Measurements from ENCODE around the gene FAM200C. TPM values are rescaled to one million over a fixed set of nuclear protein-coding genes. Genes with fewer than 3 reads are reported as not detected.

FAM200C gene
- total and polyA plus RNA-seq, 2 of the 13 experiments (the other 11 are each of a cell fraction or from before 2014, with no cell fraction given), result 3.2 to 4.7 TPM

DNA sequence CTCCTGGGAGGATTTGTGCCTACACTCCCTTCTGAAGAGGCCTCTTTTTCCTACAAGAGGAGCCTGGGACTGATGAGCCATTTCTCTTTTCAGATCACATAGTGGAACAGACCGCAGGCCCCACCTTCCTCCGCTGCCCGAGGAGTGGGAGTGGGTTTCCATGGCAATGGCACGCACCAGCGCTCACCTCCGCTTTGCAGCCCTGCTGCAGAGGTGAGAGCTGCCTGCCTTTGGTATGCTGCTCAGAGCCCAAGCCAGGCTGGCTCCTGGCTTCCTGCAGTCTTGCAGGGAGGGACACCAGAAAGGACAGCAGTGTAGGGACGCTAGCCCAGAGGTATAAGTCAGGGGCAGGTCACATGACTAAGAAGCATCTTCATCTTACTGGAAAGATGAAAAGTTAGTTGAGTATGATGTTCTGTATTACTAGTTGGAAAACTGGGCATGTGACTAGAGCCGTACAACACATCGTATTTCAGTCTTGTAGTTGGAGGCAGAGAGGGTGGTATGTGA is 34.2 kb upstream of the FAM200C start (continued):
- TF ChIP-seq GZF1 (CRISPR knock-in tag; IDR thresholded peaks at IDR 0.05) (no peak), ZNF672 (CRISPR knock-in tag; IDR thresholded peaks at IDR 0.05) (no peak), PLRG1 (conservative IDR thresholded peaks at IDR 0.05) (no peak), SCMH1 (CRISPR knock-in tag; IDR thresholded peaks at IDR 0.05; ENCODE audit: borderline replicate concordance) (no peak), ZNF121 (CRISPR knock-in tag; IDR thresholded peaks at IDR 0.05) (no peak), ZNF850 (CRISPR knock-in tag; conservative IDR thresholded peaks at IDR 0.05) (no peak), MTA1 (CRISPR knock-in tag; IDR thresholded peaks at IDR 0.05; ENCODE audit: borderline replicate concordance) (no peak), HDAC2 (CRISPR knock-in tag; IDR thresholded peaks at IDR 0.05) (peak; percentile 31; the same call in 1 of the 2 replicates), ZNF292 (CRISPR knock-in tag; IDR thresholded peaks at IDR 0.05; ENCODE audit: borderline replicate concordance, low read depth) (peak; percentile 77; the same call in 1 of the 2 replicates), REPIN1 (CRISPR knock-in tag; IDR thresholded peaks at IDR 0.05; ENCODE audit: borderline replicate concordance, low read depth) (no peak), TSC22D2 (CRISPR knock-in tag; IDR thresholded peaks at IDR 0.05; ENCODE audit: borderline replicate concordance) (no peak), HCFC1 (IDR thresholded peaks at IDR 0.05; ENCODE audit: low read depth, low read length) (no peak), ZNF510 (CRISPR knock-in tag; IDR thresholded peaks at IDR 0.05; ENCODE audit: low read depth) (no peak), ZNF572 (CRISPR knock-in tag; IDR thresholded peaks at IDR 0.05) (0 out of 2 replicates have a peak, but pooled peaks have one; percentile 76), RFX1 (IDR thresholded peaks at IDR 0.05) (peak; percentile 64; the same call in 1 of the 2 replicates), KMT2B (CRISPR knock-in tag; IDR thresholded peaks at IDR 0.05) (0 out of 2 replicates have a peak, but pooled peaks have one; percentile 43), KDM2A (CRISPR knock-in tag; IDR thresholded peaks at IDR 0.05; ENCODE audit: borderline replicate concordance, low read depth) (peak; percentile 26; the same call in 1 of the 2 replicates), NR3C1 (CRISPR knock-in tag; IDR thresholded peaks at IDR 0.05) (no peak), ZNF10 (CRISPR knock-in tag; IDR thresholded peaks at IDR 0.05; ENCODE audit: borderline replicate concordance, low read depth) (no peak), SAP130 (CRISPR knock-in tag; IDR thresholded peaks at IDR 0.05; ENCODE audit: low read depth) (peak; percentile 72), ZBTB7B (CRISPR knock-in tag; IDR thresholded peaks at IDR 0.05) (no peak)
- TF ChIP-seq, protein P1, sequence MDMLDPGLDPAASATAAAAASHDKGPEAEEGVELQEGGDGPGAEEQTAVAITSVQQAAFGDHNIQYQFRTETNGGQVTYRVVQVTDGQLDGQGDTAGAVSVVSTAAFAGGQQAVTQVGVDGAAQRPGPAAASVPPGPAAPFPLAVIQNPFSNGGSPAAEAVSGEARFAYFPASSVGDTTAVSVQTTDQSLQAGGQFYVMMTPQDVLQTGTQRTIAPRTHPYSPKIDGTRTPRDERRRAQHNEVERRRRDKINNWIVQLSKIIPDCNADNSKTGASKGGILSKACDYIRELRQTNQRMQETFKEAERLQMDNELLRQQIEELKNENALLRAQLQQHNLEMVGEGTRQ (IDR thresholded peaks at IDR 0.05; ENCODE audit: low read depth, low read length), result no peak
- TF ChIP-seq, protein P1 (CRISPR knock-in tag; IDR thresholded peaks at IDR 0.05; ENCODE audit: borderline replicate concordance), result no peak
- TF ChIP-seq, protein P2, sequence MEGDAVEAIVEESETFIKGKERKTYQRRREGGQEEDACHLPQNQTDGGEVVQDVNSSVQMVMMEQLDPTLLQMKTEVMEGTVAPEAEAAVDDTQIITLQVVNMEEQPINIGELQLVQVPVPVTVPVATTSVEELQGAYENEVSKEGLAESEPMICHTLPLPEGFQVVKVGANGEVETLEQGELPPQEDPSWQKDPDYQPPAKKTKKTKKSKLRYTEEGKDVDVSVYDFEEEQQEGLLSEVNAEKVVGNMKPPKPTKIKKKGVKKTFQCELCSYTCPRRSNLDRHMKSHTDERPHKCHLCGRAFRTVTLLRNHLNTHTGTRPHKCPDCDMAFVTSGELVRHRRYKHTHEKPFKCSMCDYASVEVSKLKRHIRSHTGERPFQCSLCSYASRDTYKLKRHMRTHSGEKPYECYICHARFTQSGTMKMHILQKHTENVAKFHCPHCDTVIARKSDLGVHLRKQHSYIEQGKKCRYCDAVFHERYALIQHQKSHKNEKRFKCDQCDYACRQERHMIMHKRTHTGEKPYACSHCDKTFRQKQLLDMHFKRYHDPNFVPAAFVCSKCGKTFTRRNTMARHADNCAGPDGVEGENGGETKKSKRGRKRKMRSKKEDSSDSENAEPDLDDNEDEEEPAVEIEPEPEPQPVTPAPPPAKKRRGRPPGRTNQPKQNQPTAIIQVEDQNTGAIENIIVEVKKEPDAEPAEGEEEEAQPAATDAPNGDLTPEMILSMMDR (CRISPR knock-in tag; IDR thresholded peaks at IDR 0.05), result no peak
- TF ChIP-seq, protein P3, sequence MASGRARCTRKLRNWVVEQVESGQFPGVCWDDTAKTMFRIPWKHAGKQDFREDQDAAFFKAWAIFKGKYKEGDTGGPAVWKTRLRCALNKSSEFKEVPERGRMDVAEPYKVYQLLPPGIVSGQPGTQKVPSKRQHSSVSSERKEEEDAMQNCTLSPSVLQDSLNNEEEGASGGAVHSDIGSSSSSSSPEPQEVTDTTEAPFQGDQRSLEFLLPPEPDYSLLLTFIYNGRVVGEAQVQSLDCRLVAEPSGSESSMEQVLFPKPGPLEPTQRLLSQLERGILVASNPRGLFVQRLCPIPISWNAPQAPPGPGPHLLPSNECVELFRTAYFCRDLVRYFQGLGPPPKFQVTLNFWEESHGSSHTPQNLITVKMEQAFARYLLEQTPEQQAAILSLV (CRISPR knock-in tag; IDR thresholded peaks at IDR 0.05; ENCODE audit: borderline replicate concordance), result no peak
- TF ChIP-seq, protein P4, sequence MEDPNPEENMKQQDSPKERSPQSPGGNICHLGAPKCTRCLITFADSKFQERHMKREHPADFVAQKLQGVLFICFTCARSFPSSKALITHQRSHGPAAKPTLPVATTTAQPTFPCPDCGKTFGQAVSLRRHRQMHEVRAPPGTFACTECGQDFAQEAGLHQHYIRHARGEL (CRISPR knock-in tag; IDR thresholded peaks at IDR 0.05), result no peak
- TF ChIP-seq, protein P5, sequence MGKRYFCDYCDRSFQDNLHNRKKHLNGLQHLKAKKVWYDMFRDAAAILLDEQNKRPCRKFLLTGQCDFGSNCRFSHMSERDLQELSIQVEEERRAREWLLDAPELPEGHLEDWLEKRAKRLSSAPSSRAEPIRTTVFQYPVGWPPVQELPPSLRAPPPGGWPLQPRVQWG (CRISPR knock-in tag; IDR thresholded peaks at IDR 0.05; ENCODE audit: borderline replicate concordance, low read depth), result no peak

Measured in HepG2 (cell line).